Peyer's patch (tissue), 4 donors: Measurements from ENCODE around the gene PPM1D.
"Not testable (repeated sequence)": the region's sequence is repeated elsewhere in the genome, so short reads cannot be mapped to it uniquely, and the experiment has no call there.

Experiments
- POLR2A ChIP-seq, 2 donors: fragments of 450-650 bp; IDR thresholded peaks; one replicate each; pipeline ENCODE4 v1.5.1; 2017; ENCODE audit warnings: antibody characterized with exemption in 2 of 2, mild to moderate bottlenecking in 2 of 2, moderate library complexity in 2 of 2
- TF ChIP-seq, protein P1 (sequence below), 6 experiments: fragments of 450-650 bp in 4 of 6; fragments of 200-600 bp in 2 of 6; sonication (generic) in 1 of 6; IDR thresholded peaks; one replicate each; pipeline ENCODE4 v1.5.1; 2017 to 2019; ENCODE audit warnings: antibody characterized with exemption in 6 of 6, mild to moderate bottlenecking in 3 of 6, moderate library complexity in 1 of 6

DNA sequence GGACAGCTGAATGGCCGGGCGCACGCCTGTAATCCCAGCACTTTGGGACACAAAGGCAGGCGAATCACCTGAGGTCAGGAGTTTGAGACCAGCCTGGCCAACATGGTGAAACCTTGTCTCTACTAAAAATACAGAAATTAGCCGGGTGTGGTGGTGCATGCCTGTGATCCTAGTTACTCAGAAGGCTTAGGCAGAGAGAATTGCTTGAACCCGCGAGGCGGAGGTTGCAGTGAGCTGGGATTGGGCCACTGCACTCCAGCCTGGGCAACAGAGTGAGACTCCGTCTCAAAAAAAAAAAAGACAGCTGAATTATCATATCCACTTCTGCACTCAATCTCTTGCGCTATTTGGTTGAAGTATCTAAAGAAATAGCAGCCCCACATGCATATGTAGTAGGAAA, 3.5 kb downstream of the PPM1D start:
- TF ChIP-seq, protein P1, sequence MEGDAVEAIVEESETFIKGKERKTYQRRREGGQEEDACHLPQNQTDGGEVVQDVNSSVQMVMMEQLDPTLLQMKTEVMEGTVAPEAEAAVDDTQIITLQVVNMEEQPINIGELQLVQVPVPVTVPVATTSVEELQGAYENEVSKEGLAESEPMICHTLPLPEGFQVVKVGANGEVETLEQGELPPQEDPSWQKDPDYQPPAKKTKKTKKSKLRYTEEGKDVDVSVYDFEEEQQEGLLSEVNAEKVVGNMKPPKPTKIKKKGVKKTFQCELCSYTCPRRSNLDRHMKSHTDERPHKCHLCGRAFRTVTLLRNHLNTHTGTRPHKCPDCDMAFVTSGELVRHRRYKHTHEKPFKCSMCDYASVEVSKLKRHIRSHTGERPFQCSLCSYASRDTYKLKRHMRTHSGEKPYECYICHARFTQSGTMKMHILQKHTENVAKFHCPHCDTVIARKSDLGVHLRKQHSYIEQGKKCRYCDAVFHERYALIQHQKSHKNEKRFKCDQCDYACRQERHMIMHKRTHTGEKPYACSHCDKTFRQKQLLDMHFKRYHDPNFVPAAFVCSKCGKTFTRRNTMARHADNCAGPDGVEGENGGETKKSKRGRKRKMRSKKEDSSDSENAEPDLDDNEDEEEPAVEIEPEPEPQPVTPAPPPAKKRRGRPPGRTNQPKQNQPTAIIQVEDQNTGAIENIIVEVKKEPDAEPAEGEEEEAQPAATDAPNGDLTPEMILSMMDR (IDR thresholded peaks at IDR 0.05) = not testable (repeated sequence)
- TF ChIP-seq POLR2A (IDR thresholded peaks at IDR 0.05) = not testable (repeated sequence)
